GM21526 (cell line): Measurements from ENCODE around the gene SSBP3.
"Not testable (repeated sequence)": the region's sequence is repeated elsewhere in the genome, so short reads cannot be mapped to it uniquely, and the experiment has no call there.

Source experiments
- ATAC-seq: cut with Tn5 transposase; IDR thresholded peaks from one replicate; pipeline ENCODE4 v1.9.1; 2021; ENCODE audit warnings: moderate library complexity; ENCODE audit not compliant: unreplicated experiment, low FRiP score

The SSBP3 gene

GRCh38 chr1:54228638-54229079 lies 177.5 kb downstream of the SSBP3 start:
- ATAC-seq: no peak

- ATAC-seq: no peak
These were observed 178.3 kb downstream of the SSBP3 start for GRCh38 chr1:54227891-54228310.

DNA sequence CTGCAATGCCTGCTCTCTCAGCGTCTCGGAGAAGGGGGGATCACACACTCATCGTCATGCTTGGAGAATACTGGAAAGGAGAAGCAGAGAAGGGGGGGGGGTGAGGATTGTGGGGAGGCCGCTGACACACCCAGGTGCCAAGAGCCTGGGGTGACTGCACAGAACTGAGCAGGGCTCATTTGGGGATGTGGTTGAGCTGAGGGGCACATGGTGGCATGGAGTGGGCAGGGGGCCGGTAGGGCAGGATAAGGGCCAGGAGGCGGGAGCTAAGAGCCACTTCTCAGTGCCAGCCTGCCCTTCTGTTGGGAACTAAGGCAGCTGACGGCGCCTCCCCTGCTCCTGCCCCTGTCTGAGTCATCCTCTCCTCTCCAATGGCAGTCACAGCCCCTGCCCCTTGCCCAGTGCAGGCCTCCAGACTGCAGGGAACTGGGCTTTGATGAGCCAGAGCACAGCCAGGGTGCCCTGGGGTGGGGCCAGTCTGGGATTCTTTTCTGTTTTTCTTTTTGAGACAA lies 179.0 kb downstream of the SSBP3 start:
- no peak for ATAC-seq

DNA sequence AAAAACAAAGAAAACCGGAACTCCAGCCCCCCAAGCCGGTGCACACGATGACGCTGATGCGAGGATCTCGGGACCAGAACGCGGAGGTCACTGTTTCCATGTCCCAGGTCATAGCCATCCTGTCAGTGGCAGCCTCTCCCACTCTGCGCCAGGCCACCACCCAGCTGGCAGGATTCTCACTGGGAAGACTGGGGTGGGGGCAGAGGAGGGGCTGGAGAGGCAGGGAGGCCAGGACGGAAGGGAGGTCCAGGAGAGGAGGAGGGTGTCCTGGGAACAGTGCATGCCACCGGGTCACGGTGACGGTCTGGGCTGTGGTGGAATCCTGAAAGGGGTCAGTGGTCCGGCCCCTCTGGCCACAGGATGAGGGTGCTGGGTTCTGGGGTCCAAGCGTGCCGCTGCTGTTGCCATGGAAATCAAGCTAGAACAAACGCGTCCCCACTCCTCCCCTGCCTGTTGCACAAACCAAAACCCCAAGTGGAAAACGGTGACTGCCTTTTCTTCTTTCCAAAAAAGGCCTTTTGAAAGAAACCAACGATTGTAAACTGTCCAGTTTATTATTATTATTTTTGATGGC lies 180.1 kb downstream of the SSBP3 start:
- ATAC-seq: no peak

- ATAC-seq: no peak
These were observed 180.8 kb downstream of the SSBP3 start for GRCh38 chr1:54225378-54225777.

DNA sequence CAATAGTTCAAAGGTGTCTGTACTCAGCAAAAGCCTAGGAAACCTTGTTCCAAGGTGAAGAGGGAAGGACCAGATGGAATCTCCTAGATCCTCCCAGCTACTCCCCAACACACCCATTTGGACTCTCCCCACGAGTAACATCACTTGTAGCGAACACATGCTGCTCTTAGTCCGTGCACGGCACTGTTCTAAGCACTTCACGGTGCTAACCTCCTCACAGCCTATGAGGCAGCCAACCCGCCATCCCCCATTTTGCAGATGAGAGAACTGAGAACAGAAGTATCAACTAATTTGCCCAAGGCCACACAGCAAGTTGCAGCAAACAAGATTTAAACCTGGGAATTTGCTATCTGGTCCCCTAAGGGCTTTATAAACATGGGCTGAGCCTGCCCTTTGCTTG lies 182.0 kb downstream of the SSBP3 start:
- ATAC-seq: no peak

DNA sequence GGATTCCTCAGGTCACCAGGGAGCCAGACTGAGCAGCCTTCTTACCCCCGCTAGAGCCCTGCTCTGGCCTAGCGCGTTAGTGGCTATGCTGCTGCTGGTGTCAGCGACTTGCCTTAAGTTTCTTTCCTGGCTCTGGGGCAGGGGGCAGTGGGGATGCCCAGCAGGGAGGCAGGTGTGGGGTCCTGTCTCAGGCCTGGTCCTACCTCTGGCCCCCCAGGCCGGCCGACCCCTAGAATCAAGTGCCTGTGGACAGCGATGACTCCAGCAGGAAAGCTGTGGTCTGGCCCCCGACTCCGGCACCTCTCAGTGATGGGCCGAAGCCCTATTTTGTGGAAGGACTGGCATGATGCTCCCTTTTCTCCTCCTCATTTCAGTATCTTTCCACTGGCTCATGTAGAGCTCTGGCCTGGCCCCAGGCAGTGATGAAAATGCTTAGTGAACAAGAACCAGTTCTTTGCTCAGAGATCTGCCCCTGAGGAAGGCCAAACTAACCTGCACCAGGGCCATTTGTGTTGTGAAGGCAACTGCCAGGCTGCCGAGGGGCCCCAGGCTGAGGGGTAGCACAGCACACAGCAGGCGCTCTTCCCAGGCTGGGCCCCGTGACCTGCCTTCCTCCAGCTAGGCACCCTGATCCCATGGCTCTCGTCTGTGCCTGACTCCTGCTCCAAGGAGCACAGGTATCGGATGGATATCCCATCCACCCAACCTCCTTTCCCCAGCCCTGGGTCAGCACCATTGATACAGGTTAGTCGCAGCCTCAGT lies 182.6 kb downstream of the SSBP3 start:
- ATAC-seq: no peak

- ATAC-seq: no peak
These were observed 183.5 kb downstream of the SSBP3 start for GRCh38 chr1:54222711-54223110.

- ATAC-seq: no peak
These were observed 184.2 kb downstream of the SSBP3 start for GRCh38 chr1:54221867-54222484.

DNA sequence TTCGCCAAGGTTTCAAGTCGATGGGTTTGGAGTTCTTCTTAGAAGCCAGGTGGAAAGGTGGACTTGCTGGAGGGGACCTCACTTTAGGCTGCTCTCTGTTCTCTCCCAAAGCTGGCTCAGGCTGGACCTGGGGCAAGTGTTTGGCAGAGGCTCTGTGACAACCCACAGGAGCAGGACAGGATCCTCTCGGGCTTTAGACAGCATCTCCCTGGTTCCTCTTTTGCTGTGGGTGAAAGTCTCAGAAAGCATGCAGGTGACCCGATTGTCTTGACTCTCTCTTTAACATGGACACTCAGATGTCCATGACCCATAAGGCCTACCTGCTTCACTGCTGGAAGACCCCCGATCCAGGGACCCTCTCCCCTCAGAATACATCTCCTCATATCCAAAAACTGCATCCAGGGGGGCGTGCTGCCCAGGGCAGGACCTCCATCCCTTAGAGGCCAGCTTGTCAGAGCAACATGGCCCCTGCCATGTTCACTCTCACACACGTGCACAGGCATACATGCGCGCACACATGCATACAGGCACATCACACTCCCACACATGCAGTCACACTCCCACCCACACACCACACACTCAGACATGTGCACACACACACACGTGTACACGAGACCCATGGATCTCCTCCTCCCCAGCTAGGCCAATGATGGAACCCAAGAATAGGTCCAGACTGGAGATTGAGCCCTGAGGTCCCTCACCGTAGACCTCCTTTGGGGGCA lies 184.9 kb downstream of the SSBP3 start:
- ATAC-seq: no peak

DNA sequence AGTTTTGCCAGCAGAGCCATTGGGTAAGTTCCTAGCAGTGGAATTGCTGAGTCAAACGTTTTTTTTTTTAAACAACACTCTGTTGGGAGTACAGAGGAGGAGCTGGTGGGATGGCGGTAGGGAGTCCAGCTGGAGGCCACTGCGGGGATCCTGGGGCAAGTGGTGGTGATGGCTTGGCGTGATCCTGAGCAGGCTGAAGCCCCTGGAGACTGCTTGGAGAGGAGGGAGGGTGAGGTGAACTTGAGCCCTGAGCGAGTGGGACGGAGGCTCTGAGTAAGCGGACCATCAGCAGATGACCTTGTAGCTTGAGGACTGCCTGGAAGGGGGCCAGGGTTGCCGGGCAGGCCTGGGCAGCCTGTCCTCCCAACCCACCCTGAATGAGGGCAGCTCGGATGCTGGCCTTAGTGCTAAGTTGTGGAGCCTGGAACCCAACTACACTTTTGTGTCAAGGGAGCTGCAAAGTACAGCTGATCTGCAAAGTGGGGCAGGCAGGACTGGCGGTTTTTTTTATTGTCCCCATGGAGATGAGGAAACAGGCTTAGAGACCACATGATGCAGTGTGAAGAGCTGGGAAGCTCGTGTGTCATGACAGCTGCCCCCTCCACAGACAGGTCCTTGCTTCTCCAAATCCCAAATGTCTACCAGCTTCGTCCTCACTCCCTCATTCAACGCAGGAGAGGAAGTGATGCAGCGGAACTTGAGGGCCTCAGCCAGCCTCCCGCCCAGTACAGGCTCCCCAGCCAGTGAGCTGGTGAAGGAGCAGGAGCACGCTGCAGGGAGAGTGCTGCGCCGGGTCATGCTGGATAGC lies 186.0 kb downstream of the SSBP3 start:
- no peak for ATAC-seq

DNA sequence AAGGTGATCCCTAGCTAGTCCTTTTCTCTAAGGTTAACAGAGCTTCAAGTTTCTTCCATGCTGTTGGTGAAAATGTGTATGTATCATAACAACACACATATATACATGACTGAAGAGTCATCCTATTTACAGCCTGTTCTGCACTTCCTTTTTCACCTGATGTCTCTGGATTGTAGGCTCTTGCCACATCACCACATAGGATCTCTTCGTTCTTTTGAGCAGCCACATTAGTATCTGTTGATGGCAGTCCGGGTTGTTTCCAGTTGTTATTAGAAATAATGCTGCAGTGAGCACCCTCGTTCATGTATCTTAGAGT lies 186.5 kb downstream of the SSBP3 start:
- no peak for ATAC-seq

- ATAC-seq: no peak
These were observed 187.1 kb downstream of the SSBP3 start for GRCh38 chr1:54218883-54219687.

DNA sequence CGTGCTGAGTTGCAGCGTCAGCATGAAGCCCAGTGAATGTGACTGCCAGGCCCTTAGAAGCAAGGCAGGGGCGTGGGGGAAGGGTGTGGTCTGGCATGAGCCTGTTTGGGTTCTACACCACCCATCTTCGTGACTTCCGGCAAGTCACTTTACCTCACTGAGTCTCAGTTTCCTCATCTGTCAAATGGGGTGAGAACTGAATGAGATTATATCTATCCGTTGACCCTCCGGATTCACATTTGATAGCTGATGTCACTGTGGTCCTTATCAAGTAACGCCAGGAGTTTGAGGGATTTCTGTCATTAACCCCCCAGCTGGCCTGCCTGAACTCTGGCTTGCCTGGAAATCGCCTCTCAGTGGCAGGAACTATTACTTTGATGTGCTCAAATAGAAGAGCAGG lies 190.7 kb downstream of the SSBP3 start:
- no peak for ATAC-seq

- ATAC-seq: no peak
These were observed 193.3 kb downstream of the SSBP3 start for GRCh38 chr1:54212872-54213271.

GRCh38 chr1:54207896-54208295 lies 198.3 kb downstream of the SSBP3 start:
- ATAC-seq: not testable (repeated sequence)

DNA sequence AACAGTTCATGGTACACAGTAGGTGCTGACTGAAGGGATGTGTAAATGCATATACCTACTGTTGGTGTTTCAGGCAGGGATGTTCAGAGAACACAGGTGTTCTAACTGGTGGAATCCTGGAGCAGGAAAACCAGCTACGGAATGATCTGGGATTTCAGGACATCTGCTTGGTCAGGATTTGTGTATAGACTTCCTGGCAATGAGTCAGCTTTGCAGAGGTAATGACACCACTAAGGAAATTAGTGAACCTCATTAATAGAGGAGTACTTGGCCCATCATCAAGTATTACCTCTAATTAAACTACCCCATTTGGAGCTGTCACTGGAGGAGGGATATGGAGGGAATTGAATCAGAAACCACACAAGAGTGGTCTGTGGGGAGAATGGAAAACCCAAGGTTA lies 198.9 kb downstream of the SSBP3 start:
- no peak for ATAC-seq

GRCh38 chr1:54204199-54204598 lies 202.0 kb downstream of the SSBP3 start:
- no peak for ATAC-seq

DNA sequence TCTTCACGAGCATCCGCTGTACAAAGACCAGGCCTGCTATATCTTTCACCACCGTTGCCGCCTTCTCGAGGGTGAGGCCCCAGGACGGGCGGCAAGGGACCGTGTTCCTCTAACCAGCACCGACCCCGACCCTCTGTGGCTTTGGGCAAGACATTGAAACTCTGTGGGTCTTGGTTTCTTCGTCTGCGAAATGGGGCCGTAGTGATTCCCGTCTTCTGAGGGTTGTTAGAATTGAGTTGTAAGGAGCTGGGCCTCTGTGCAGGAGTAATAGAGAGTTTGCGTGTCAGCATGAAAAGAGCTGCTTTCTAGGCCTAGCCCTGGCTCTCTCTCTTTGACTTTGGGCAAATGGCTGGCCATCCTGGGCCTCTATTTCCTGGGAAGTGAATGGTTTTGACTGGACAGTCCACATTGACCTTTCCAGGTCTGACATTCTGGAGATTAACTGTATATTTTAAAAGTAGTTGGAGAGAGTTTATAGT lies 205.6 kb downstream of the SSBP3 start:
- ATAC-seq: peak; percentile 13
